GM18526 (cell line): Measurements from ENCODE around the gene AUTS2.

Experiments
- POLR2A ChIP-seq: IDR thresholded peaks from 3 replicates; pipeline ENCODE4 v1.6.1; 2011; ENCODE audit not compliant: insufficient read length; ENCODE audit errors: extremely low read depth

The AUTS2 gene

GRCh38 chr7:70434376-70434775, 836.1 kb downstream of the AUTS2 start:
- TF ChIP-seq POLR2A = no peak

- TF ChIP-seq POLR2A = no peak
Observed at GRCh38 chr7:70434821-70435220, 836.5 kb downstream of the AUTS2 start.

- no peak for TF ChIP-seq POLR2A
Observed at GRCh38 chr7:70435634-70436033, 837.4 kb downstream of the AUTS2 start.

GRCh38 chr7:70436790-70437350, 838.6 kb downstream of the AUTS2 start:
- TF ChIP-seq POLR2A = no peak

- no peak for TF ChIP-seq POLR2A
Observed at GRCh38 chr7:70439651-70440050, 841.4 kb downstream of the AUTS2 start.

GRCh38 chr7:70446448-70447143, 848.3 kb downstream of the AUTS2 start:
- no peak for TF ChIP-seq POLR2A

GRCh38 chr7:70448312-70448906, 850.1 kb downstream of the AUTS2 start:
- no peak for TF ChIP-seq POLR2A

GRCh38 chr7:70450731-70451130, 852.5 kb downstream of the AUTS2 start:
- no peak for TF ChIP-seq POLR2A

GRCh38 chr7:70455925-70456324, 857.6 kb downstream of the AUTS2 start:
- TF ChIP-seq POLR2A = no peak

- no peak for TF ChIP-seq POLR2A
Observed at GRCh38 chr7:70456719-70457118, 858.4 kb downstream of the AUTS2 start.

GRCh38 chr7:70457482-70457881, 859.2 kb downstream of the AUTS2 start:
- TF ChIP-seq POLR2A = no peak

GRCh38 chr7:70457883-70458680, 859.8 kb downstream of the AUTS2 start:
- TF ChIP-seq POLR2A = no peak

- no peak for TF ChIP-seq POLR2A
Observed at GRCh38 chr7:70458745-70459144, 860.5 kb downstream of the AUTS2 start.

- TF ChIP-seq POLR2A = no peak
Observed at GRCh38 chr7:70459546-70459945, 861.3 kb downstream of the AUTS2 start.

- TF ChIP-seq POLR2A = no peak
Observed at GRCh38 chr7:70460071-70460470, 861.8 kb downstream of the AUTS2 start.

GRCh38 chr7:70460562-70460961, 862.3 kb downstream of the AUTS2 start:
- TF ChIP-seq POLR2A = no peak

- no peak for TF ChIP-seq POLR2A
Observed at GRCh38 chr7:70463352-70463938, 865.2 kb downstream of the AUTS2 start.
